GM21723 (cell line): Measurements from ENCODE around the gene FAM209A.
"Not testable (repeated sequence)": the region's sequence is repeated elsewhere in the genome, so short reads cannot be mapped to it uniquely, and the experiment has no call there.

Source experiments
- ATAC-seq: cut with Tn5 transposase; IDR thresholded peaks from one replicate; pipeline ENCODE4 v1.9.1; 2021; ENCODE audit warnings: mild to moderate bottlenecking, moderate library complexity; ENCODE audit not compliant: unreplicated experiment

FAM209A gene, protein sequence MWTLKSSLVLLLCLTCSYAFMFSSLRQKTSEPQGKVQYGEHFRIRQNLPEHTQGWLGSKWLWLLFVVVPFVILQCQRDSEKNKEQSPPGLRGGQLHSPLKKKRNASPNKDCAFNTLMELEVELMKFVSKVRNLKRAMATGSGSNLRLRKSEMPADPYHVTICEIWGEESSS

DNA sequence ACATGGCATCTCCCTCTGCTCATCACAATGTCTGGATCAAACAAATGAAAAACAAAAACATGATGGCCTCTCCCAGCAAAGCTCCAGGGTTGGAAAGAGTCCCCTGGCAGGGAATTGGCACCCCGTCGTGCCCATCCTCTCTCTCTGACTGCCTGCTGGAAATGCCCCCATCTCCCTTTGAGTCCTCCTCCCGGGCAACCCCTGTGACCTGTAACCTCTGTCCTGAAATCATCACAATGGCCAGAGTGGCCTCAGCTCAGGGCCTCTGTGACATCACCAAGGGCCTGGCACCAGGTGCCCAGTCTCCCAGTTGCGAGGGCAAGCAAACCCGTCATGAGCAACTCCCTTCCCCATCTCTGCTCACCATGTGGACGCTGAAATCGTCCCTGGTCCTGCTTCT is at the start of gene FAM209A:
TSS of gene FAM209A (plus strand) at position 301 of the 400 bp plus-strand sequence. CDS start at position 366, 65 bp downstream.
- not testable (repeated sequence) for ATAC-seq

DNA sequence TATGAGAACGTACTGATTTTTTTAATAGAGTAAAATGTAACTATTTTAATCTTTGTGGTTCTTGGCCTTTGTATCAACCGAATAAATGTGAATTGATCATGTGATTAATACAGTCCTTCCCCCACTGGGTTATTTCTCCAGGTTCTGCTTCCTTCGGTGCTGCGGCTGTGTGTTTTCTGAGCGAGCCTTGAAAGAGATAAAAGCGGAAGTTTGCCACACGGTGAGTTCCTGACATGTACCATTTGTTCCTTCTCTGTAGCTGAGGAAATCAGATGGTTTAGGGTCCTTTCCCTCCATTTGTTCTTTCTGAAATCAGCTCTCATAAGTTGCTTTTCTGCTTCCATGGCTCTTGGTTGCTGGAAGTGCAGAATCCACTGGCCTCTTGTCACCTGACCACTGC is 40.6 kb upstream of the FAM209A start:
- no peak for ATAC-seq

GRCh38 chr20:56487216-56487615 is 37.3 kb upstream of the FAM209A start:
- ATAC-seq = no peak

DNA sequence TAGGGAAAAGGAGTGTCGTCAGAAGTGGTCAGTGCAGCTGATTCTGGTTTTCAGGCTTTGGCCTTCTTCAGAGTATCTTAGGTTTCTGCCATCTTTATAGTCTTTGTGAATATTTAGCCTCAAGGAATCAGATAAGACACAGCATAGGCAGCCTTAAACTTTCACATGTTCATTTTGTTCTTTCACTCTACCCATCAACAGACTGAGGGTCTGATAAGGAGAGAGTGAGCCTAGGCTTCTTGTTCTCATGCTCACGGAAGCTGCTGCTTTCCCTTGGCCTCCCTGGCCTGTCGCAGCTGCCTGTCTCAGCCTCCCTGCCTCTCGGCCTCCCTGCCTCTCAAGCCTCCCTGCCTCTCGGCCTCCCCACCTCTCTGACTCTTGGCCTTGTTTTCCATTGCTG is 36.0 kb upstream of the FAM209A start:
- no peak for ATAC-seq

GRCh38 chr20:56501116-56501515 is 23.4 kb upstream of the FAM209A start:
- no peak for ATAC-seq

GRCh38 chr20:56503916-56504315 is 20.6 kb upstream of the FAM209A start:
- ATAC-seq = no peak

GRCh38 chr20:56504373-56505005 is 20.1 kb upstream of the FAM209A start:
- no peak for ATAC-seq

DNA sequence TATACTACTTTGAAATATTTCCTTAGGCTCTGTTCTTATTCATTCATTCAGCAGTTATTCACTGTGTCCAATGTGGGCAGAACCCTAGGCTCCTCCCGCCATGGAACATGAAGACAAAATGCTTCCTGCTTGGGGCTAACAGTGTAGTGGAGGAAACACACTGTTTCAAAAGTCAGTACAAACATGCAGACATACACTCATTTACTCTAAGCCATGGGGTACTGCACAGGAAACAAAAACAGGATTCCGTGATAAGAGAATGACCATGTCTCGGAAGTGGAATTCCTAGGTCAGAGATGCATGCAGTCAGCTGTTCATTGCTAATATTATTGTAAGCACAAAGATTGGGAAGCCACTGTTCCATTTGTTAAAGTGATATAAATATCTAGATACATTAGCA is 18.4 kb upstream of the FAM209A start:
- no peak for ATAC-seq

GRCh38 chr20:56511926-56512325 is 12.6 kb upstream of the FAM209A start:
- ATAC-seq = no peak

DNA sequence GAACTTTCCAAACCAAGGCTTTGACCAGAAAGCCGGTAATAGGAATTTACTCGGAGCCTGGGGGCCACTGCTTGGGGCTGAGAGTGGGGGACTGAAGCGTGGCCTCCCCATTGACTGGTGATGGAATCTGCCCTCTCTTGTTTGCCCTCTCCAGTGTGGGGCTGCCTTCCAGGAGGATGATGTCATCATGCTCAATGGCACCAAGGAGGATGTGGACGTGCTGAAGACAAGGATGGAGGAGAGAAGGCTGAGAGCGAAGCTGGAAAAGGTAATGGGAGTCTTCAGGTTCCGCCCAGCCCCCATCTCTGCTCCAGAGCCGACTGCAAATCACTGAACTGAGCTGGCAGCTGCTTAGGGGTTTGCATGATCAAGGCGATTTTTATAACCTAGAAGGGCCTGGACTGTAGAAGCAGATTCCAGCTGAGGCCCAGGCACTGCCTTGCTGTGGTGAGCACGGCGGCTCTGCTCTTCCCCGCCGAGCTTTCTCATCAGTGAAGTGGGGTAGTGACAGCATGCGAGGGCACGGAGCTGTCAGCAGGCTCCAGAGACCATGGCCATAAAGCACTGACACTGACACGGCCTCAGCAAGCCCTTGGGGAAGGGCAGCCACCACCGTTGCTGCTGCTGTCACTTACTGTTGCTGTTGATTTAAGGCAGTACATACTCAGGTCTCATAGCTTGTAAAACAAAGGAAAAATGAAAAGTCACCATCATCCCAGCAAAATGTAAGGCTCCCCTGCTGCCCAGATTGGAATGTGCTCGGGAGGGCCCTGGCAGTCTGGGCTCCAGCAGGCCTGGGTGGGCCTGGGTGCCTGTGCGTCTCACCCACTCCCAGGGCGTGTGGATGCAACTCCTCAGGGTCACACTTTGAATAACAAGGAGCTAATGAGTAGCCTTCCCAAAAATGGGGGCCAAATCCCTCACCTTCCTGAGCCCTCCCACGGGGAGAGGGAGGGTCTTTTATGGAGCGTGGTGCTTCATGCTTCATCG is 11.1 kb upstream of the FAM209A start:
- no peak for ATAC-seq

- ATAC-seq = no peak
These were observed 7.9 kb upstream of the FAM209A start for GRCh38 chr20:56516631-56517030.

GRCh38 chr20:56517211-56517610 is 7.3 kb upstream of the FAM209A start:
- ATAC-seq = no peak

GRCh38 chr20:56517641-56518040 is 6.9 kb upstream of the FAM209A start:
- no peak for ATAC-seq

- ATAC-seq = no peak
These were observed 6.4 kb upstream of the FAM209A start for GRCh38 chr20:56518126-56518525.

- no peak for ATAC-seq
These were observed 5.7 kb upstream of the FAM209A start for GRCh38 chr20:56518721-56519398.

GRCh38 chr20:56519551-56519950 is 5.0 kb upstream of the FAM209A start:
- no peak for ATAC-seq

DNA sequence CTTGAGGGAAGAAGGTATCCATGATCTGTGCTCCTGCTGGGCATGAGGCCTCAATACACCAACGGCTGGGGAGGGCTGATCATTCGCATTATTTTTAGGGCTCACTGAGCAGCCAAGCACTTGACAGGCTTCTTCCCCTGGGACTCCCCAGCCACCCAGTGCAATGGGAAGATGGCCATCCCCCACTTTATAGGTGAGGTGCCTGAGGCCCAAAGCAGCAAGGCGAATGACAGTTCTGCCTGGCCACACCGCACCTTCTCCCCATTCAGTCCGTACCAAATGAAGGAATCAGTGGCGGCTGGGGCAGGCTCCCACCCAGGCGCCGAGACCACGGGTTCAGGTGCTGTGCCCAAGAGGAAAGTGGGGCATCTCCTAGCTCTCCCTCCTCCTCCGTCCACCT is 4.4 kb upstream of the FAM209A start:
- no peak for ATAC-seq

DNA sequence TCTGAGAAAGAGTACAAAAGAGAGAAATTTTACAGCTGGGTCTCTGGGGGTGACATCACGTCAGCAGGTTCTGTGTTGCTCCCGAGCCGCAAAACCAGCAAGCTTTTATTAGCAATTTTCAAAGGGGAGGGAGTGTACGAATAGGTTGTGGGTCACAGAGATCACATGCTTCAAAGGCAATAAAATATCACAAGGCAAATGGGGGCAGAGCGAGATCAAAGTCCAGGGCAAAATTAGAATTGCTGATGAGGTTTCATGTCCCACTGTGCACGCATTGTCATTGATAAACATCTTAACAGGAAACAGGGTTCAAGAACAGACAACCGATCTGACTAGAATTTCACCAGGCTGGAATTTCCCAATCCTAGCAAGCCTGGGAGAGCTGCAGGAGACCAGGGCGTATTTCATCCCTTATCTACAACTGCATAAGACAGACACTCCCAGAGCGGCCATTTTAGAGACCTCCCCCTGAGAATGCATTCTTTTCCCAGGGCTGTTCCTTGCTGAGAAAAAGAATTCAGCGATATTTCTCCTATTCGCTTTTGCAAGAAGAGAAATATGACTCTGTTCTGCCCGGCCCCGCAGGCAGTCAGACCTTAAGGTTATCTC is 3.7 kb upstream of the FAM209A start:
- not testable (repeated sequence) for ATAC-seq

GRCh38 chr20:56522311-56522710 is 2.2 kb upstream of the FAM209A start:
- no peak for ATAC-seq

DNA sequence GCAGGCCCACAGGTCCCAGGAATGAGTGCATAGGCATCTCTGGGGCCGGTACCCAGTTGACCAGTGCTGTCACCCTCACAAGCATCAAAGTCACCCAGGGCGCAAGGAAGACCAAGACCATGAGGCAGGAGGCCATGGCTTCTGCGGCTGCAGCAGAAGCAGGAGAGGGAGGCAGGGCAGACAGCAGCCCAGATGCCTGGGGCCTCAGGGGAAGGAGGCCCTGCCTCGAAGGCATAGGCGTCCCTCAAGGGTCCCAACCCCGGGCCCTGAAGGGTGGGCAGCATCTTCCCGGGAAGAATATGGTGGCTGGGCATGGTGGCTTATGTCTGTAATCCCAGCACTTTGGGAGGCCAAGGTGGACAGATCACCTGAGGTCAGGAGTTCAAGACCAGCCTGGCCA is 3.0 kb downstream of the FAM209A start:
- ATAC-seq = no peak

DNA sequence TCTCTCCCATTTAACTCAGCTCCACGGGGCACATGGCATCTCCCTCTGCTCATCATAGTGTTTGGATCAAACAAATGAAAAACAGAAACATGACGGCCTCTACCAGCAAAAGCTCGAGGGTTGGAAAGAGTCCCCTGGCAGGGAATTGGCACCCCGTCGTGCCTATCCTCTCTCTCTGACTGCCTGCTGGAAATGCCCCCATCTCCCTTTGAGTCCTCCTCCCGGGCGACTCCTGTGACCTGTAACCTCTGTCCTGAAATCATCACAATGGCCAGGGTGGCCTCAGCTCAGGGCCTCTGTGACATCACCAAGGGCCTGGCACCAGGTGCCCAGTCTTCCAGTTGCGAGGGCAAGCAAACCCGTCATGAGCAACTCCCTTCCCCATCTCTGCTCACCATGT is 8.4 kb downstream of the FAM209A start, which contains the start of gene FAM209B:
TSS of gene FAM209B (plus strand) at position 301 of the 400 bp plus-strand sequence. CDS start at position 397, 96 bp downstream.
- not testable (repeated sequence) for ATAC-seq
